Activated CD4-positive, alpha-beta T cell treated with anti-CD3 and anti-CD28 coated beads, Interleukin-2, amount 50 U/mL, for 24 hours (primary cell): Measurements from ENCODE around the gene SAG.
"Not testable (repeated sequence)": the region's sequence is repeated elsewhere in the genome, so short reads cannot be mapped to it uniquely, and the experiment has no call there.

Experiments
- DNase-seq, 2 donors: peaks; one replicate each; pipeline ENCODE4 v3.0.0-alpha.2; 2020; ENCODE audit warnings: low read depth in 1 of 2, low spot score in 1 of 2

SAG gene

GRCh38 chr2:233329489-233330135 lies 22.0 kb downstream of the SAG start:
- no peak for DNase-seq

- DNase-seq, result peak; percentile 33 to 61
Measured at GRCh38 chr2:233331536-233331935, 23.9 kb downstream of the SAG start.

- DNase-seq, result no peak
Measured at GRCh38 chr2:233332125-233332524, 24.5 kb downstream of the SAG start.

GRCh38 chr2:233334915-233335314 lies 27.3 kb downstream of the SAG start:
- no peak for DNase-seq

GRCh38 chr2:233336091-233336490 lies 28.5 kb downstream of the SAG start:
- DNase-seq, result not testable (repeated sequence)

GRCh38 chr2:233336541-233336940 lies 28.9 kb downstream of the SAG start:
- no peak for DNase-seq

GRCh38 chr2:233338046-233338445 lies 30.4 kb downstream of the SAG start:
- DNase-seq, result no peak

GRCh38 chr2:233338812-233339368 lies 31.3 kb downstream of the SAG start:
- DNase-seq, result no peak

GRCh38 chr2:233339427-233339826 lies 31.8 kb downstream of the SAG start:
- DNase-seq, result no peak

GRCh38 chr2:233341296-233341695 lies 33.7 kb downstream of the SAG start:
- no peak for DNase-seq

GRCh38 chr2:233342301-233342700 lies 34.7 kb downstream of the SAG start:
- DNase-seq, result no peak

- DNase-seq, result no peak
Measured at GRCh38 chr2:233343171-233343705, 35.6 kb downstream of the SAG start.

GRCh38 chr2:233346376-233346775 lies 38.8 kb downstream of the SAG start:
- DNase-seq, result no peak

- DNase-seq, result no peak
Measured at GRCh38 chr2:233346930-233347329, 39.3 kb downstream of the SAG start.

- DNase-seq, result no peak
Measured at GRCh38 chr2:233349005-233349998, 41.7 kb downstream of the SAG start.

- peak in 1 of 2 donors; percentile 32 for DNase-seq
Measured at GRCh38 chr2:233350708-233351107, 43.1 kb downstream of the SAG start.

GRCh38 chr2:233351423-233351822 lies 43.8 kb downstream of the SAG start:
- no peak for DNase-seq

GRCh38 chr2:233352141-233352842 lies 44.7 kb downstream of the SAG start:
- DNase-seq, result no peak

- DNase-seq, result no peak
Measured at GRCh38 chr2:233353101-233353768, 45.6 kb downstream of the SAG start.

GRCh38 chr2:233353769-233354499 lies 46.3 kb downstream of the SAG start, which contains the start of gene DGKD:
Gene DGKD (plus strand): TSS chr2:233354494. CDS start chr2:233354519, 25 bp downstream.
- peak; percentile 54 to 67 for DNase-seq
